ENCODE results near the gene NXNL1.

Gene NXNL1

DNA sequence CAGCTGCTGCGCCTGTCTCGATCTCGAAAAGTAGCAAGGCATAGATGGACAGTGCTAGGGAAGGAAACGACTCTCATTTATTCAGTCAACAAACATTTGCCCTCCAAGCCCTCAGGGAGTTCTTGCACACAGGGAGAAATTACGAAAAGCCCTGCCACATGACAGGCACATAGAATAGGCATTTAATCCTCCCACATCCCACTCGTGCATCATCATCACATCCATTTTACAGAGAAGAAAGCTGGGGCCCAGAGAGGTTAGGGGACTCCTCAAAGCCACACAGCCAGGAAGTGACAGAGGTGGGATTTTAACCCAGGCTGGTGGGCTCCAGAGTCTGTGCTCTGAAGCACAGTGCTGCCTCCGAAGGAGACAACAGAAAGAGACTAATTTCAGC lies 23.9 kb downstream of the NXNL1 start:
- Histone ChIP-seq H3K18ac (ENCODE audit: low read length) (no peak overlapping the region), H3K79me2 (ENCODE audit: control insufficient read depth, insufficient read depth, low read length) (no peaks in the 10 kb centered on the region), H2BK120ac (ENCODE audit: low read depth, low read length) (no peak overlapping the region), H3K4ac (ENCODE audit: low read depth, low read length) (no peak overlapping the region), H3K27ac (ENCODE audit: low read depth, low read length) (no peak overlapping the region), H2BK5ac (ENCODE audit: low read length) (no peak overlapping the region), H3K4me1 (ENCODE audit: control insufficient read depth, low read depth, low read length) (no peaks in the 10 kb centered on the region), H4K8ac (ENCODE audit: low read depth, low read length) (no peak overlapping the region), H3K23ac (ENCODE audit: low read length) (no peak overlapping the region), H3K4me3 (ENCODE audit: low read length) (no peak overlapping the region), H3K36me3 (ENCODE audit: control insufficient read depth, insufficient read depth, low read length) (no peaks in the 10 kb centered on the region), H2BK15ac (replicated peaks; ENCODE audit: low read depth) (no peak overlapping the region), H3K9ac (ENCODE audit: low read length) (no peak overlapping the region), H3K79me1 (ENCODE audit: low read length) (no peaks in the 10 kb centered on the region), H3K4me2 (ENCODE audit: low read length) (no peak overlapping the region), H4K5ac (ENCODE audit: low read length) (no peak overlapping the region), H2AK5ac (ENCODE audit: low read length) (no peak overlapping the region), H3K56ac (ENCODE audit: low read length) (no peak overlapping the region), H3K27me3 (ENCODE audit: insufficient read depth, low read length, poor library complexity) (no peaks in the 10 kb centered on the region)
- no CpG with 5 or more reads among the region's 7 CpGs for WGBS (ENCODE audit: extremely low coverage, insufficient coverage, low lambda C conversion rate)
- no peak for DNase-seq

DNA sequence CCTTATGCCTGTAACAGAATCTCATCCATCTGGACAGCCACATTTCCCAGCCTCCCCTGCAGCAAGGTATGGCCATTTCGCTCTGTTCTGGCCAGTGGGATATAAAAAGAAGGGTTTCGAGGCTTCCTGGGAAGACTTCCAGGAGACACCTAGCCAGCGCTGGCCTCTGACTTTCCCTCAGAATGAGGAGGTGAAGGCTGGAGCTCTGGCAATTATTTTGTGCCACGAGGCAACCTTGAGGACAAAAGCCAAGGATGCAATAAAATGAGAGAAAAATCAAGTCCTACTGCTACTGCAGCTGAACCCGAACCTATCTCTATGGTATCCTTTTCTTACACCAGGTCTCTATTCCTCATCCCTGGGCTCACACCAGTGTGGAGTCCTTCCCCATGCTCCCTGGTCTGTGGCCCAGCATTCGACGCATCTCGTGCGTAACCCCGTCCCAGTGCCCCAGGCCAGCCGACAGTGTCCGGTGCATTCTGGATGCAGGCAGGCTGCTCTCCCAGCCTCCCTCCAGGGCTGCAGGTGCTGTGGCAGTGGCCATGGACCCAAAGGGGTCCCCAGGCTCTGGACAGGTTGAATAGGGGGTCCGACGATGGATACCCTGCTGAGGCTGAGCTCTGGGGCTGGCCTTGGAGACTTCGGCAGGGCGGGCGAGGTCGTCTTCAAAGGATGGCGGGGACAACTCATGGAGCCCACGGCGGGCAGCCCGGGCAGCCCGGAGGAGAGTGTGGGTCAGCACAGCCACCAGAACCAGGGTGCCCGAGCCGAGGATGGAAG lies 24.4 kb downstream of the NXNL1 start:
- Histone ChIP-seq H3K27me3 (ENCODE audit: insufficient read depth, low read length, poor library complexity) (no peaks in the 10 kb centered on the region), H3K36me3 (ENCODE audit: control insufficient read depth, insufficient read depth, low read length) (no peaks in the 10 kb centered on the region), H2BK5ac (ENCODE audit: low read length) (no peak overlapping the region), H3K23ac (ENCODE audit: low read length) (no peak overlapping the region), H4K8ac (ENCODE audit: low read depth, low read length) (no peak overlapping the region), H3K79me1 (ENCODE audit: low read length) (no peaks in the 10 kb centered on the region), H3K4ac (ENCODE audit: low read depth, low read length) (no peak overlapping the region), H3K27ac (ENCODE audit: low read depth, low read length) (no peak overlapping the region), H3K4me1 (ENCODE audit: control insufficient read depth, low read depth, low read length) (no peaks in the 10 kb centered on the region), H2AK5ac (ENCODE audit: low read length) (no peak overlapping the region), H3K56ac (ENCODE audit: low read length) (no peak overlapping the region), H4K5ac (ENCODE audit: low read length) (no peak overlapping the region), H2BK120ac (ENCODE audit: low read depth, low read length) (no peak overlapping the region), H3K4me2 (ENCODE audit: low read length) (no peak overlapping the region), H3K79me2 (ENCODE audit: control insufficient read depth, insufficient read depth, low read length) (no peaks in the 10 kb centered on the region), H3K4me3 (ENCODE audit: low read length) (no peak overlapping the region), H2BK15ac (replicated peaks; ENCODE audit: low read depth) (no peak overlapping the region), H3K9ac (ENCODE audit: low read length) (no peak overlapping the region), H3K18ac (ENCODE audit: low read length) (no peak overlapping the region)
- WGBS (ENCODE audit: extremely low coverage, insufficient coverage, low lambda C conversion rate) = no CpG with 5 or more reads among the region's 25 CpGs
- no peak for DNase-seq

DNA sequence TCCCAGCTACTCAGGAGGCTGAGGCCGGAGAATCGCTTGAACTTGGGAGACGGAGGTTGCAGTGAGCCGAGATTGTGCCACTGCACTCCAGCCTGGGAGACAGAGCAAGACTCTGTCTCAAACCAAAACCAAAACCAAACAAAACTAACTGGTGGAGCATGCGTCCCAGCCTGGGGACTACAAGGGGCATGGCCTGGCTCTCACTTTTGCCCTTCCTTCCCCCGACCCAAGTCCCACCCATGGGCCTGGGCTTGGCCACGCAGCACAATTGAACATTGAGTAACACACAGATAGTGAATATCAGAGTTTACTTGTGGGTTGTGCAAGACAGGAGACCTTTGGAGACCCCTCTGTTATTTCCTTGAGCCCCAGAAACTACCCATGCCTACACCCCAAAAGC lies 25.5 kb downstream of the NXNL1 start:
- WGBS (ENCODE audit: extremely low coverage, insufficient coverage, low lambda C conversion rate) = no CpG with 5 or more reads among the region's 7 CpGs

DNA sequence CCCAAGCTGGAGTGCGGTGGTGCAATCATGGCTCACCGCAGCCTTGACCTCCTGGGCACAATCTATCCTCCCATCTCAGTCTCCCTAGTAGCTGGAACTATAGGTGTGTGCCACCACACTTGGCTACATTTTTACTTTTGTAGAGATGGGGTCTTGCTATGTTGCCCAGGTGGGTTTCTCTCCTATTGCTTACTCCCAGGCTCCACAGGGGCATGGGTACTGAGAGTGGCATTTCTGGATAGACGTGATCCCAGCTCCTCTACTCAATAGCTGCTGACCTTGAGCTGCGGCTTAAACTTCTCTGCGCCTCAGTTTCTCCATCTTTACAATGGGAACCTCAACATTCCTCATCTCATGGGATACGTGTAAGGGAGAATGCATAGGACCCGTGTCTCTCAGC lies 29.3 kb downstream of the NXNL1 start:
- H3K56ac ChIP-seq (ENCODE audit: low read length) = no peak overlapping the region
- no peak overlapping the region for H3K4ac ChIP-seq (ENCODE audit: low read depth, low read length)
- H2BK5ac ChIP-seq (ENCODE audit: low read length) = no peak overlapping the region
- no peaks in the 10 kb centered on the region for H3K4me1 ChIP-seq (ENCODE audit: control insufficient read depth, low read depth, low read length)
- no peak overlapping the region for H2BK15ac ChIP-seq (replicated peaks; ENCODE audit: low read depth)
- no peaks in the 10 kb centered on the region for H3K27me3 ChIP-seq (ENCODE audit: insufficient read depth, low read length, poor library complexity)
- H3K9ac ChIP-seq (ENCODE audit: low read length) = no peak overlapping the region
- H2AK5ac ChIP-seq (ENCODE audit: low read length) = no peak overlapping the region
- no peaks in the 10 kb centered on the region for H3K36me3 ChIP-seq (ENCODE audit: control insufficient read depth, insufficient read depth, low read length)
- no CpG with 5 or more reads among the region's 7 CpGs for WGBS (ENCODE audit: extremely low coverage, insufficient coverage, low lambda C conversion rate)
- H3K79me2 ChIP-seq (ENCODE audit: control insufficient read depth, insufficient read depth, low read length) = no peaks in the 10 kb centered on the region
- no peak overlapping the region for H4K8ac ChIP-seq (ENCODE audit: low read depth, low read length)
- DNase-seq = no peak
- H3K4me2 ChIP-seq (ENCODE audit: low read length) = no peak overlapping the region
- H4K5ac ChIP-seq (ENCODE audit: low read length) = no peak overlapping the region
- no peaks in the 10 kb centered on the region for H3K79me1 ChIP-seq (ENCODE audit: low read length)
- no peak overlapping the region for H2BK120ac ChIP-seq (ENCODE audit: low read depth, low read length)
- no peak overlapping the region for H3K27ac ChIP-seq (ENCODE audit: low read depth, low read length)
- H3K18ac ChIP-seq (ENCODE audit: low read length) = no peak overlapping the region
- H3K4me3 ChIP-seq (ENCODE audit: low read length) = no peak overlapping the region
- H3K23ac ChIP-seq (ENCODE audit: low read length) = no peak overlapping the region

More for the DNA sequence above, 25.5 kb downstream of the NXNL1 start:
- no peaks in the 10 kb centered on the region for H3K79me2 ChIP-seq (ENCODE audit: control insufficient read depth, insufficient read depth, low read length)
- H4K5ac ChIP-seq (ENCODE audit: low read length) = no peak overlapping the region
- no peak overlapping the region for H3K4ac ChIP-seq (ENCODE audit: low read depth, low read length)
- H3K9ac ChIP-seq (ENCODE audit: low read length) = no peak overlapping the region
- no peak overlapping the region for H4K8ac ChIP-seq (ENCODE audit: low read depth, low read length)
- H2BK5ac ChIP-seq (ENCODE audit: low read length) = no peak overlapping the region
- no peaks in the 10 kb centered on the region for H3K27me3 ChIP-seq (ENCODE audit: insufficient read depth, low read length, poor library complexity)
- no peak overlapping the region for H3K56ac ChIP-seq (ENCODE audit: low read length)
- no peak overlapping the region for H3K23ac ChIP-seq (ENCODE audit: low read length)
- H3K4me1 ChIP-seq (ENCODE audit: control insufficient read depth, low read depth, low read length) = no peaks in the 10 kb centered on the region
- no peak overlapping the region for H3K27ac ChIP-seq (ENCODE audit: low read depth, low read length)
- H3K18ac ChIP-seq (ENCODE audit: low read length) = no peak overlapping the region
- H2AK5ac ChIP-seq (ENCODE audit: low read length) = no peak overlapping the region
- H3K4me2 ChIP-seq (ENCODE audit: low read length) = no peak overlapping the region
- no peak overlapping the region for H2BK15ac ChIP-seq (replicated peaks; ENCODE audit: low read depth)
- no peak overlapping the region for H3K4me3 ChIP-seq (ENCODE audit: low read length)
- no peak overlapping the region for H2BK120ac ChIP-seq (ENCODE audit: low read depth, low read length)
- H3K36me3 ChIP-seq (ENCODE audit: control insufficient read depth, insufficient read depth, low read length) = no peaks in the 10 kb centered on the region
- no peak for DNase-seq
- H3K79me1 ChIP-seq (ENCODE audit: low read length) = no peaks in the 10 kb centered on the region

DNA sequence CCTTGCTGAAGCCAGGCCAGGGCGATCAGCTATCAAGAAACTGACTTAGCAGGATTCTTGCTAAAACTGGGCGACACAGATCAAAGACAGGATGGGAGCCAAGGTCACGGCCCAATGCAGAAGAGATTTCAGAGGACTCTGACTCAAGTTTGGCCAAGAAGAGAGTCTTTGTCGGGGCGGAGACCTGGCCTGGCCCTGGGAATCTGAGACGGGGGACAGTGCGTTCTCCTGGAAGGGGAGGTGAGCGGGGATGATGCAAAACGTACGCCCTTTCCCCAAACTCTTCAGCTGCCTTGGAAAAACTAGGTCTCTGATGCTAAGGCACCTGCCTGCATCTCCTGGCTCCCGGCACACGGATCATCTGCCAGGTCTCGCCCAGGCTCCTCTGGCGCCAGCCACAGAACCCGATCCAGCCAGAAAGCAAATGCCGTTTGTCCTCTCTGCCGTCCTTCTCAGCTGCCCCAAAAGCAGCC lies 31.0 kb downstream of the NXNL1 start:
- no CpG with 5 or more reads among the region's 17 CpGs for WGBS (ENCODE audit: extremely low coverage, insufficient coverage, low lambda C conversion rate)
- Histone ChIP-seq H3K79me2 (ENCODE audit: control insufficient read depth, insufficient read depth, low read length) (no peaks in the 10 kb centered on the region), H4K8ac (ENCODE audit: low read depth, low read length) (no peak overlapping the region), H3K4ac (ENCODE audit: low read depth, low read length) (no peak overlapping the region), H3K23ac (ENCODE audit: low read length) (no peak overlapping the region), H3K4me2 (ENCODE audit: low read length) (no peak overlapping the region), H3K4me3 (ENCODE audit: low read length) (no peak overlapping the region), H2BK5ac (ENCODE audit: low read length) (no peak overlapping the region), H3K79me1 (ENCODE audit: low read length) (no peaks in the 10 kb centered on the region), H3K27me3 (ENCODE audit: insufficient read depth, low read length, poor library complexity) (no peaks in the 10 kb centered on the region), H3K9ac (ENCODE audit: low read length) (no peak overlapping the region), H2BK120ac (ENCODE audit: low read depth, low read length) (no peak overlapping the region), H3K27ac (ENCODE audit: low read depth, low read length) (no peak overlapping the region), H3K4me1 (ENCODE audit: control insufficient read depth, low read depth, low read length) (no peaks in the 10 kb centered on the region), H2BK15ac (replicated peaks; ENCODE audit: low read depth) (no peak overlapping the region), H2AK5ac (ENCODE audit: low read length) (no peak overlapping the region), H3K36me3 (ENCODE audit: control insufficient read depth, insufficient read depth, low read length) (no peaks in the 10 kb centered on the region), H3K18ac (ENCODE audit: low read length) (no peak overlapping the region), H4K5ac (ENCODE audit: low read length) (no peak overlapping the region), H3K56ac (ENCODE audit: low read length) (no peak overlapping the region)
- no peak for DNase-seq

All from mesendoderm (in vitro differentiated cells).